ENCODE measurements around the gene MAST3.

GRCh38 chr19:18197306-18197705 lies 99.7 kb downstream of the MAST3 start:
- TF ChIP-seq EZH2 (IDR thresholded peaks at IDR 0.05) (no peak), FOSL1 (IDR thresholded peaks at IDR 0.05; ENCODE audit: low read depth) (no peak), POLR2A (IDR thresholded peaks at IDR 0.05; ENCODE audit: borderline replicate concordance, extremely low read depth, insufficient read depth, insufficient read length) (no peak), ELF1 (IDR thresholded peaks at IDR 0.05; ENCODE audit: borderline replicate concordance, low read depth) (no peak), ATF3 (IDR thresholded peaks at IDR 0.05) (no peak), ZFX (IDR thresholded peaks at IDR 0.05) (no peak), POLR2AphosphoS5 (IDR thresholded peaks at IDR 0.05; ENCODE audit: low read depth, low read length) (no peak), CTCF (IDR thresholded peaks at IDR 0.05 in 2 of 3, conservative IDR thresholded peaks at IDR 0.05 in 1 of 3; ENCODE audit: borderline replicate concordance in 1 of 3, insufficient read depth in 1 of 3, low read depth in 2 of 3, low read length in 2 of 3) (no peak), SP1 (IDR thresholded peaks at IDR 0.05; ENCODE audit: low read depth) (no peak), REST (IDR thresholded peaks at IDR 0.05; ENCODE audit: low read depth) (no peak), EZH2phosphoT487 (IDR thresholded peaks at IDR 0.05; ENCODE audit: borderline replicate concordance) (no peak), ZNF274 (IDR thresholded peaks at IDR 0.05; ENCODE audit: low read depth, low read length) (no peak)

Data from HCT116 (cell line).